OCI-LY3 (cell line): ENCODE results near the gene ZSCAN12.
A peak's percentile ranks its signal among the peaks of the same experiment; 100 is the strongest.

ENCODE experiments used
- CTCF ChIP-seq: fragments of 200-600, 300-600 bp; sonication (generic); IDR thresholded peaks from 2 replicates; pipeline ENCODE4 v1.5.1; 2014; ENCODE audit warnings: antibody characterized with exemption, low read length, low read depth
- EZH2phosphoT487 ChIP-seq: fragments of 200-600 bp; shearing (Covaris generic); IDR thresholded peaks from 2 replicates; pipeline ENCODE4 v1.6.1; 2018; ENCODE audit warnings: antibody characterized with exemption, mixed run types, low read depth

GRCh38 chr6:28355743-28356665 is 43.5 kb downstream of the ZSCAN12 start:
- TF ChIP-seq CTCF (peak; percentile 61), EZH2phosphoT487 (no peak)
